GM13977 (cell line): ENCODE data around the gene NOS1AP.

Experiments used
- DNase-seq: peaks from one replicate; pipeline ENCODE4 v3.0.0; 2012; ENCODE audit warnings: low spot score
- CTCF ChIP-seq: IDR thresholded peaks from 2 replicates; pipeline ENCODE4 v1.5.1; 2012; ENCODE audit warnings: mild to moderate bottlenecking, control low read depth; ENCODE audit not compliant: insufficient read depth; ENCODE audit errors: extremely low read depth, missing control alignments
- in situ Hi-C: fragments of 300-500 bp; cut with MboI; formaldehyde crosslinking; loops from one replicate; pipeline ENCODE4 v1.12.0; 2022; ENCODE audit warnings: low sequenced_read_pairs, low pct_unique_long_range_greater_than_20kb, mixed read lengths, inconsistent platforms; ENCODE audit not compliant: unreplicated experiment

NOS1AP gene

GRCh38 chr1:162177126-162177525 lies 107.6 kb downstream of the NOS1AP start:
- TF ChIP-seq CTCF, result no peak
- DNase-seq, result no peak
- in situ Hi-C loops, result no loop called here

GRCh38 chr1:162178432-162178831 lies 108.9 kb downstream of the NOS1AP start:
- in situ Hi-C loops, result no loop called here
- no peak for TF ChIP-seq CTCF
- no peak for DNase-seq

DNA sequence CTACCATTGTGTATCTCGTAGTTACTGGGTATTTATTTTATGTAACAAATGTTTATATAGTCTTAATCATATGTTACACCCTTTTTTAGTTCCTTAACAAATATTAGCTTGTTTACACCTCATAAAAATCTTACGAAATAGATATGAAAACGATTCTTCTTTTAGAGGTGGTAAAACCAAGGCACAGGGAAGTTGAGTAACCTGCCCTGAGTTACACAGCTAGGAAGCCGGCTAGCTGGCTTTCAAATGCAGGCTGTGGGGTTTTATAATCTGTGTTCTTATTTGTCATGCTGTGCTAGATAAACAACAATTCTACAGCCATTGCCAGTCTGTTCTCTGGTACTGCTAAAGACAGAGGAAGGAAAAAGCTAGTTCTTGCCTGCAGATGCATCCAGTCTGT lies 109.6 kb downstream of the NOS1AP start:
- no peak for TF ChIP-seq CTCF
- in situ Hi-C loops, result no loop called here
- DNase-seq, result no peak

- no peak for TF ChIP-seq CTCF
- in situ Hi-C loops, result no loop called here
- no peak for DNase-seq
Observed at GRCh38 chr1:162180813-162181212, 111.3 kb downstream of the NOS1AP start.

- in situ Hi-C loops, result no loop called here
- TF ChIP-seq CTCF, result no peak
- DNase-seq, result no peak
Observed at GRCh38 chr1:162182090-162182489, 112.6 kb downstream of the NOS1AP start.

DNA sequence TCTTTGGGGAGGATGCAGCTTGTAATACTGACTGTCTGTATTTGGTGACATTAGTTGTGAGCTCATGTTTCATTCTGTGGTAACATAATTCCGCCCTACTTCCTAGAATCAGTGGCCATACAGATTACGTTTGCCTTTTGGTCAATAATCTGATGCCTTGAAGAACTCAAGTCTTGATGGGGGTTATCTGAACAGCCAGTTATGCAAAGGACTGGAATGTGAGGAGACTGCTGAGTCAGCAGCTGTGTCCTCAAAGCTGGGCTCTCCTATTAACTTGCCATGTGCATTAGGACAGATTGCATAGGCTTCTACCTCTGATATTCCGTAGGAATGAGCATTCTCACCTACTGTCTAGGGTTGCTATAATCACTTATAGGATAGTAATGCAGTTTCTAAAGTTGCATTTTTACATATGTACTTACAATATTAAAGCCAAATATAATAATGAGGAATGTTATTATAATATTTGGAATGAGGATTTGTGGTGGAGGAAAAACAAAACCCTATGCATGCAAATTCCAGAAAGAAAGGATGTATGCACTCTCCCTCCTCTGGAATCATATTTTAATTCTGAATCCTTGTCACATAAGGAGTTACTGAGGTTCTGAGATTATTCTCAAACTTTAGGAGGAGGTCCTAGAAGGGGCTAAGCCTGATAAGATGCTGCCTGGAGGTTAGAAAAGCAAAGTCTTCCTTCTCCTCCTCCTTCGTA lies 116.0 kb downstream of the NOS1AP start:
- in situ Hi-C loops, result no loop called here
- no peak for DNase-seq
- TF ChIP-seq CTCF, result no peak
